HUES6 (cell line): ENCODE results near the gene SCAF1.

Experiments
- H3K27ac ChIP-seq: 2 replicates; pipeline ENCODE4 v1.7.0; 2013; ENCODE audit warnings: low read depth, mild to moderate bottlenecking, low read length, inconsistent platforms
- H3K27me3 ChIP-seq: 2 replicates; pipeline ENCODE4 v1.6.1; 2013; ENCODE audit warnings: low read length; ENCODE audit not compliant: control insufficient read depth, insufficient read depth
- H3K36me3 ChIP-seq: 2 replicates; pipeline ENCODE4 v1.6.1; 2013; ENCODE audit warnings: low read length; ENCODE audit not compliant: control insufficient read depth, insufficient read depth
- H3K4me1 ChIP-seq: 2 replicates; pipeline ENCODE4 v1.6.1; 2013; ENCODE audit warnings: low read length; ENCODE audit not compliant: control insufficient read depth, insufficient read depth
- H3K4me3 ChIP-seq: 2 replicates; pipeline ENCODE4 v1.5.1; 2013; ENCODE audit warnings: low read depth, low read length
- H3K9ac ChIP-seq: one replicate; pipeline ENCODE4 v1.6.1; 2013; ENCODE audit warnings: mild to moderate bottlenecking, low read length
- H3K9me3 ChIP-seq: 2 replicates; pipeline ENCODE4 v1.6.1; 2013; ENCODE audit warnings: low read depth, low read length; ENCODE audit not compliant: control insufficient read depth, insufficient read depth

The SCAF1 gene

DNA sequence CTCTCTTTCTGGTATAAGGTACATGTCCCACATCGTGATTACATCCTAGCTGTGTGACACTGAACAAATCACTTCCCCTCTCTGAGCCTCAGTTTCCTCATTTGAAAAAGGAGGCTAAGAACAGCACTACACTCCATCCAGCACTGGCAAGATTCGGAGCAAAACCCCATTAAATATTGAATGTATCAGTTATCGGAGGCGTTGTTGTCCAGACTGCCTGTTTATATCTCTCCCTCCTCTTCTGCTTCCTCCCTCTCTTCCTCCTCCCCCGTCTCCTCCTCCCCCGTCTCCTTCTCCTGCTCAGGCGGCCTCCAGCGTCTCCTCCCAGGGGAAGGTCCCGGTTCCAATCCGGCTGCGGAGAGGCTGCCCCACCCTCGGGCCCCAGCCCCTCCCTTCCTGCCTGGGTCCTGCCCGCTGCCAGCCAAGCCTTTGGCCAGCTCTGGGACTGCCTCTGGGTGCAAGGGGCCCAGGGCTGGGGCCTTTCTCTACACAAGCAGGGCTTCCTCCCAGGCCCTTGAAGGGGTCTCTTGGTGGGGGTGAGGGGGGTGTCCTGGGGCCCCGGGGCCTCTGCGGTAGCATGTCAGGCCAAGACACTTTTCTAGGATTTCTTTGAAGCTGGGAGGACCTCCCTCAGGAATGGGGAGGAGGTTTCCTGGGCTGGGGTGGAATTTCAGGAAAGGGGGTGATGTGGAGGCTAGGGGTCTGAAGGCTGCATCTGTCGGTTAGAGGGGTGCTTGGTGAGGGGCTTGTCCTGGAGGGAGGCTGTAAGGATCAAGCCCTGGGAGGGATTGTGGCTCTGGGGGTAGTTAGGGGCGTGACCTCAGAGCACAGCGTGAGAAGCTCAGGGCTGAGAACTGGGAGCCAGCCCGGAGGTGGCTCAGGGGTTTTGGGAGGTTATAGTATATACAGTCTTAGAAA is 3.9 kb upstream of the SCAF1 start:
- no peaks in the 10 kb centered on the region for H3K36me3 ChIP-seq
- peak overlapping the region; percentile 66 for H3K4me3 ChIP-seq
- no peaks in the 10 kb centered on the region for H3K9me3 ChIP-seq
- H3K27me3 ChIP-seq = peaks cover 3% of the 10 kb centered on the region; the same call in 1 of the 2 replicates
- no peak overlapping the region for H3K27ac ChIP-seq
- H3K4me1 ChIP-seq = peaks cover 27% of the 10 kb centered on the region
- H3K9ac ChIP-seq = peak overlapping the region; percentile 54

- no peak overlapping the region; the same call in 1 of the 2 replicates for H3K27ac ChIP-seq
- H3K9me3 ChIP-seq = no peaks in the 10 kb centered on the region
- no peaks in the 10 kb centered on the region for H3K36me3 ChIP-seq
- H3K9ac ChIP-seq = peak overlapping the region; percentile 74
- peak overlapping the region; percentile 66 for H3K4me3 ChIP-seq
- peaks cover 3% of the 10 kb centered on the region; the same call in 1 of the 2 replicates for H3K27me3 ChIP-seq
- H3K4me1 ChIP-seq = peaks cover 31% of the 10 kb centered on the region
Observed at GRCh38 chr19:49639401-49640112, 2.5 kb upstream of the SCAF1 start.

DNA sequence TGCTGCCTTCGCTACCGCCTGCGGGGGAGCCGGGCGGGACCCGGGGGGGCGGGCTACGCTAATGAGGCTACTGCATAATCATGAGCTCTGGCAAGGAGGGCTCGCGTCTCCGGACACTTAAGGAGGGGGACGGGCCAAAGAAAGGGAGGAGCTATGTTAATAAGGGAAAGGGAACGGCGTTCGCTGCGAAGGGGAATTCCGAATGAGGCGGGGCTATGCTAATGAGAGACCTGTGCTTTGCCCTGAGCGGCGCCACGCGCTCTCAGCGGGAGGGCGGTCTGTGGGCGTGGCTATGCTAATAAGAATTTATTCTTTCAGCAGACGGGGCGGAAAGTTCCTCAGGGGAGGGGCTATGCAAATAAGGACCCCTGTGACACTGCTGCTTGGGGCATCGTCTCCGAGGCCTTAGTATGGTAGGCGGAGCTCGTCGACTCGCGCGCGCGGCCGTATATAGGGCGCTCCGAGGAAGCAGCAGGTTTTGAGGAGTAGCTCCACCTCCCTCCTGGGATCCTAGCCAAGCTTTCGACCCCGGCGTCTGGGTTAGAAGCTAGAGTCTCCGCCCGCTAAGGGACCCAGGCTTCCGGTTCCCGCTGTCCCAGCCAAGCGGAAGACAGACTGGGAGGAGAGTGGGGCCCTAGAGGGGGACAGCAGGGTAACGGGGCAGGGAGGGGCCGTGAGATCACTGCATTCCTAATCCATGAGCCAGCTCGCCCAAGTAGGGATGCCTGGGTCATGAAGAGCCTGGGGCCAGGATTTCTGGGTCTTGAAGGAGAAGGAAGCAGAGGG is 1.7 kb upstream of the SCAF1 start, which contains the start of gene RRAS:
Gene RRAS, minus strand, starts transcription at position 31 of the 786 bp plus-strand sequence. CDS start 45 bp downstream, outside the sequence.
- H3K27me3 ChIP-seq = peaks cover 3% of the 10 kb centered on the region; the same call in 1 of the 2 replicates
- H3K9me3 ChIP-seq = no peaks in the 10 kb centered on the region
- H3K36me3 ChIP-seq = peaks cover 7% of the 10 kb centered on the region
- H3K9ac ChIP-seq = peak within 1 kb of the TSS; percentile 96
- peak within 1 kb of the TSS; percentile 68 for H3K4me3 ChIP-seq
- peak within 1 kb of the TSS; percentile 99 for H3K27ac ChIP-seq
- H3K4me1 ChIP-seq = peaks cover 31% of the 10 kb centered on the region

DNA sequence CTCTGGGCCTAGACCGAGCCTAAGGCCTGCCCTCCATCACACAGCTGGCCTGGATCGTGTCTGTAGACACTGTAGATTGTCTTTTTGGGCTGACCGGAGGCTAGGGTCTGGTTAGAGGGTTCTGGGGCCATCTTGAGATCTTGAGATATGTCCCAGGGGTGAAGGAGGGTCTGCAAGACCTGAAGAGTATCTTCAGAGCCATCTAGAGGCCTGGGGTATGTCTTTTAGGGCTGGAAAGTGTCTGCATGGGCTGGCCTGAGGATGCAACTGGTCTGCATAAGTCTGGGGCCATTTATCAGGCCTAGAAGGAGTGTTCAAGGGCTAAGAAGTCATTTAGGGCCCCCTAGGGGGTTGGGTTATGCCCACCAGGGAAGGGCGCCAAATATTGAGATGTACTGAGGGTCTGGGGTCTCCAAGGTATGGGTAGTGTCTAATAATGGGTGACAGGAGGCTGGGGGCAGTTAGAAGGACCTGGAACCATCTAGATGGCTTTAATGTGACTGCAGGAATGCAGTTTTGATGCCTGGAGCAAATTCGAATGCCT is 555 bp downstream of the SCAF1 start:
- Histone ChIP-seq H3K36me3 (peaks cover 30% of the 10 kb centered on the region), H3K27me3 (peaks cover 3% of the 10 kb centered on the region; the same call in 1 of the 2 replicates), H3K4me3 (peak overlapping the region; percentile 96), H3K27ac (peak overlapping the region; percentile 92), H3K9me3 (no peaks in the 10 kb centered on the region), H3K4me1 (peaks cover 27% of the 10 kb centered on the region), H3K9ac (peak overlapping the region; percentile 98)

DNA sequence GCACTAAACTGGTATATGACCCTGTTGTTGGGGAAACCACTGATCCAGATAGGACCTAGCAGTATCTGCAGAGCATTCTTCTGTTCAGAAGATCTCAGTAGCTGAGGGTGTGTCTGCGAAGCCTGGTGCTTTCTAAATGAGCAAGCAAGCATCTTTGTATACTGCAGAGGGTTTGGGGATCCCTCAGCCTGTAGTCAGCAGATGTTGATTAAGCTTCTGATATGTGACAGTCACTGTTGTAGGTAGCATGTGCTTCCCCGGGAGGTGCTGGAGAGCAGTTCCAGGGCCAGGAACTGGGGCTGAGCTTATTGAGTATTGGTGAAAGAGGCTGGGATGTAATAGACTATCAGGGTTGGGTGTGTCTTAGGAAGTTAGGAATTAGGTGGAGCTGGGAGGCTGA is 1.5 kb downstream of the SCAF1 start:
- H3K4me3 ChIP-seq = peak overlapping the region; percentile 96; the same call in 1 of the 2 replicates
- H3K27me3 ChIP-seq = peaks cover 3% of the 10 kb centered on the region; the same call in 1 of the 2 replicates
- H3K27ac ChIP-seq = no peak overlapping the region
- H3K9me3 ChIP-seq = no peaks in the 10 kb centered on the region
- no peak overlapping the region for H3K9ac ChIP-seq
- H3K36me3 ChIP-seq = peaks cover 35% of the 10 kb centered on the region
- peaks cover 21% of the 10 kb centered on the region for H3K4me1 ChIP-seq

DNA sequence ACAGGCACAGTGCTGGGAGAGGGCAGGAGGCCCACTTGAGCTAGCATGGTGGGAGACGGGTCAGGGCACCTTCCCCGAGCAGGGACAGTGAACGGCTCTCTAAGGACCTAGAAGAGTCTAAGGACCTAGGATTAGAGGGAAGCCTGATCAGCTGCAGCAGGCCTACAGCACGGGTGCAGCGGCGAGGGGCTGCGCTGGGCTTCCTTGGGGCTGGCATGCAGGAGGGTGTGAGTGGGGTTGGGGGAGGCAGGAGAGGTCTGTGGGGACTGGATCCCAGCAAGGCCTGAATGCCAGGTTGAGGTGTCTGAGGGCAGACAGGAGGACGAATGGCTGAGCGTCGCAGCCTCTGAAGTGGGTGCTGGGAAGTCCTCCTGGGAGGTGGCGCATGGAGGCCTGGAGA is 3.6 kb downstream of the SCAF1 start:
- Histone ChIP-seq H3K4me3 (no peak overlapping the region), H3K9me3 (no peaks in the 10 kb centered on the region), H3K9ac (no peak overlapping the region), H3K27me3 (no peaks in the 10 kb centered on the region), H3K36me3 (peaks cover 52% of the 10 kb centered on the region), H3K4me1 (peaks cover 13% of the 10 kb centered on the region; the same call in 1 of the 2 replicates), H3K27ac (no peak overlapping the region)

DNA sequence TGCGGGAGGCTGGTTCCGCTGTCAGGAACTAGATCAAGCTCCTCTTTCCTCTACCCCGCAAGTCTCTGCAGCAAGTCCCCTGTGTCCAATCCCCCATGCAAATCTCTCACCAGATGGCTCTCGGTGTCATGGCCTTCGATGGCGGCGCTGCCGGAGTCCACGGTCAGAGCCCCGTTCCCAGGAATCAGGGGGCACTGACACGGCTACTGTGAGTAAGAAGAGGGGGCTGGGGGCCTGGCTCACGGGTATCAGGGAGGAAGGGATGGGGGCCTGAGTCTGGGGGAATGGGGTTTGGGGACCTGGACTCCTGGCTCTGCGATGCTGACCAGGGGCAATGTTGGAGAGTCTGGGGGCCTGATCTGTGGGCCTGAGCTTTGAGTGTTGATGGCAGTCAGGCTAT is 4.0 kb downstream of the SCAF1 start:
- Histone ChIP-seq H3K27me3 (no peaks in the 10 kb centered on the region), H3K4me1 (peaks cover 10% of the 10 kb centered on the region; the same call in 1 of the 2 replicates), H3K4me3 (no peak overlapping the region), H3K36me3 (peaks cover 54% of the 10 kb centered on the region), H3K9ac (no peak overlapping the region), H3K9me3 (no peaks in the 10 kb centered on the region), H3K27ac (no peak overlapping the region)

DNA sequence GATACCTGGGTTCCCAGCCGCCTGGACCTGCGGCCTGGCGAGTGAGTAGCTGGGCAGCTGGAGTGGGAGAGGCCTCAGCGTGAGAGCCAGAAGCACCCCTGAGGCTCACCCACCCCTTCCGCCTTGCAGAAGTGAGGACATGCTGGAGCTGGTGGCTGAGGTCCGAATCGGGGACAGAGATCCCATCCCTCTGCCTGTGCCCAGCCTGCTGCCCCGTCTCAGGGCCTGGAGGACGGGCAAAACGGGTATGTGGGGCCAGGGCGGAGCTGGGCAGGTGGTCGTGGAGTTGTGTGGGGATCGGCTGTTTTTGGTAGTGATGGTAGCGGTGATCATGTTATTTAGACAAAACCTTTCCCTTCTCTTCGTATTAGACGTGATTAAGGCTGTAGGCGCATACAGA is 4.6 kb downstream of the SCAF1 start:
- Histone ChIP-seq H3K9me3 (no peaks in the 10 kb centered on the region), H3K27ac (no peak overlapping the region), H3K36me3 (peaks cover 59% of the 10 kb centered on the region), H3K4me3 (no peak overlapping the region), H3K27me3 (no peaks in the 10 kb centered on the region), H3K4me1 (peaks cover 8% of the 10 kb centered on the region; the same call in 1 of the 2 replicates), H3K9ac (no peak overlapping the region)

- Histone ChIP-seq H3K27me3 (no peaks in the 10 kb centered on the region), H3K9ac (no peak overlapping the region), H3K4me1 (peaks cover 4% of the 10 kb centered on the region; the same call in 1 of the 2 replicates), H3K9me3 (no peaks in the 10 kb centered on the region), H3K4me3 (no peak overlapping the region), H3K27ac (no peak overlapping the region), H3K36me3 (peaks cover 83% of the 10 kb centered on the region)
Observed at GRCh38 chr19:49651029-49651819, 9.2 kb downstream of the SCAF1 start.
